MM.1S (cell line): ENCODE measurements around the gene SLC2A4RG.

Experiments
- DNase-seq: peaks from one replicate; pipeline ENCODE4 v3.0.0-alpha.2; 2015
- H2AFZ ChIP-seq: fragments of 300-600 bp; sonication (generic); 2 replicates; pipeline ENCODE4 v1.6.0; 2016; ENCODE audit warnings: antibody characterized with exemption, low read length
- H3F3A ChIP-seq: fragments of 300-600 bp; sonication (generic); 2 replicates; pipeline ENCODE4 v1.6.1; 2016; ENCODE audit warnings: mild to moderate bottlenecking, antibody characterized with exemption, low read length, moderate library complexity, mixed read lengths; ENCODE audit not compliant: insufficient read depth
- H3K27ac ChIP-seq: fragments of 300-600 bp; sonication (generic); 2 replicates; pipeline ENCODE4 v1.5.1; 2016; ENCODE audit warnings: mild to moderate bottlenecking, low read length
- H3K27me3 ChIP-seq: fragments of 300-600 bp; sonication (generic); replicated peaks from 2 replicates; pipeline ENCODE4 v1.6.0; 2016; ENCODE audit warnings: low read length; ENCODE audit not compliant: insufficient read depth
- H3K36me3 ChIP-seq: fragments of 300-600 bp; sonication (generic); replicated peaks from 2 replicates; pipeline ENCODE4 v1.6.1; 2016; ENCODE audit warnings: mild to moderate bottlenecking, low read length, mixed read lengths; ENCODE audit not compliant: insufficient read depth
- H3K4me1 ChIP-seq: fragments of 300-600 bp; sonication (generic); 2 replicates; pipeline ENCODE4 v1.6.1; 2016; ENCODE audit warnings: low read length, mixed read lengths
- H3K4me2 ChIP-seq: fragments of 300-600 bp; sonication (generic); 2 replicates; pipeline ENCODE4 v1.6.0; 2016; ENCODE audit warnings: low read depth, low read length
- H3K4me3 ChIP-seq: fragments of 300-600 bp; sonication (generic); 2 replicates; pipeline ENCODE4 v1.5.1; 2016; ENCODE audit warnings: low read length, mixed read lengths
- H3K79me2 ChIP-seq: fragments of 300-600 bp; sonication (generic); 2 replicates; pipeline ENCODE4 v1.6.1; 2016; ENCODE audit warnings: mixed run types, low read length, mixed read lengths
- H3K9ac ChIP-seq: fragments of 300-600 bp; sonication (generic); 2 replicates; pipeline ENCODE4 v1.6.1; 2016; ENCODE audit warnings: low read length, mixed read lengths
- H3K9me2 ChIP-seq: fragments of 300-600 bp; sonication (generic); replicated peaks from 2 replicates; pipeline ENCODE4 v1.6.1; 2016; ENCODE audit warnings: mild to moderate bottlenecking, low read length, mixed read lengths; ENCODE audit not compliant: insufficient read depth
- H3K9me3 ChIP-seq: fragments of 300-600 bp; sonication (generic); replicated peaks from 2 replicates; pipeline ENCODE4 v1.6.1; 2016; ENCODE audit warnings: mild to moderate bottlenecking, low read length, mixed read lengths; ENCODE audit not compliant: insufficient read depth
- H4K20me1 ChIP-seq: fragments of 300-600 bp; sonication (generic); 2 replicates; pipeline ENCODE4 v1.6.1; 2016; ENCODE audit warnings: mild to moderate bottlenecking, low read length, moderate library complexity, mixed read lengths; ENCODE audit not compliant: insufficient read depth
- CTCF ChIP-seq: fragments of 300-600 bp; sonication (generic); IDR thresholded peaks from 2 replicates; pipeline ENCODE4 v1.5.1; 2016; ENCODE audit warnings: antibody characterized with exemption, low read length, mixed read lengths
- EZH2 ChIP-seq: fragments of 300-600 bp; sonication (generic); optimal IDR thresholded peaks from 2 replicates; pipeline ENCODE3; 2017; ENCODE audit warnings: low read depth, mild to moderate bottlenecking, antibody characterized with exemption, low read length, mixed read lengths
- EZH2phosphoT487 ChIP-seq: fragments of 300-600 bp; sonication (generic); IDR thresholded peaks from 2 replicates; pipeline ENCODE4 v1.6.1; 2018; ENCODE audit warnings: antibody characterized with exemption, low read length

SLC2A4RG gene

DNA sequence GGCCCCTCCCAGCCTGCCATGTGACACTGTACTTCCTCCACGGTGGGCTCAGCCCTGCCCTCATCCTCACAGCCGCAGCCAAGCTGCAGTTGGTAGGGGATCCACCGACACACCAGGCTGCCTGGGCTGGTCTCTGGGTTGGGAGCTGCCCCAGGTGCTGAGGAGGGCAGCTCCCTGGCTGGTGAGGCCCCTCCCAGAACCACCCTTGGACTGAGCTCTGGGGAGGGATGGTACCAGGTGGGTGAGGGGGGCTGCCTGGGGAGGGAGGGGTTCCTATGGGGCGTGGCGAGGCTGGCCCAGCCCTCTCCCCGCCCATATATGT, 43.3 kb upstream of the SLC2A4RG start:
- H3K27ac ChIP-seq = no peak overlapping the region
- no peaks in the 10 kb centered on the region for H3K79me2 ChIP-seq
- H3K27me3 ChIP-seq = no peaks in the 10 kb centered on the region
- TF ChIP-seq EZH2 = no peak
- TF ChIP-seq CTCF = no peak
- no peak for TF ChIP-seq EZH2phosphoT487
- no peaks in the 10 kb centered on the region for H4K20me1 ChIP-seq
- H3K9me3 ChIP-seq = no peaks in the 10 kb centered on the region
- no peaks in the 10 kb centered on the region for H3K4me1 ChIP-seq
- no peaks in the 10 kb centered on the region; the same call in 1 of the 2 replicates for H3F3A ChIP-seq
- no peak overlapping the region for H2AFZ ChIP-seq
- no peak overlapping the region for H3K4me2 ChIP-seq
- H3K9ac ChIP-seq = no peak overlapping the region
- H3K36me3 ChIP-seq = no peaks in the 10 kb centered on the region
- DNase-seq = no peak
- no peaks in the 10 kb centered on the region for H3K9me2 ChIP-seq
- H3K4me3 ChIP-seq = no peak overlapping the region

DNA sequence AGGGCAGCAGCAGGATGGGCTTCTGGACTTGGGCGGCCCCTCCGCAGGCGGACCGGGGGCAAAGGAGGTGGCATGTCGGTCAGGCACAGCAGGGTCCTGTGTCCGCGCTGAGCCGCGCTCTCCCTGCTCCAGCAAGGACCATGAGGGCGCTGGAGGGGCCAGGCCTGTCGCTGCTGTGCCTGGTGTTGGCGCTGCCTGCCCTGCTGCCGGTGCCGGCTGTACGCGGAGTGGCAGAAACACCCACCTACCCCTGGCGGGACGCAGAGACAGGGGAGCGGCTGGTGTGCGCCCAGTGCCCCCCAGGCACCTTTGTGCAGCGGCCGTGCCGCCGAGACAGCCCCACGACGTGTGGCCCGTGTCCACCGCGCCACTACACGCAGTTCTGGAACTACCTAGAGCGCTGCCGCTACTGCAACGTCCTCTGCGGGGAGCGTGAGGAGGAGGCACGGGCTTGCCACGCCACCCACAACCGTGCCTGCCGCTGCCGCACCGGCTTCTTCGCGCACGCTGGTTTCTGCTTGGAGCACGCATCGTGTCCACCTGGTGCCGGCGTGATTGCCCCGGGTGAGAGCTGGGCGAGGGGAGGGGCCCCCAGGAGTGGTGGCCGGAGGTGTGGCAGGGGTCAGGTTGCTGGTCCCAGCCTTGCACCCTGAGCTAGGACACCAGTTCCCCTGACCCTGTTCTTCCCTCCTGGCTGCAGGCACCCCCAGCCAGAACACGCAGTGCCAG, 42.8 kb upstream of the SLC2A4RG start, which contains the start of gene TNFRSF6B:
Gene TNFRSF6B (plus strand): TSS at position 25 of the 729 bp plus-strand sequence. CDS start 116 bp downstream, at position 141.
- TF ChIP-seq EZH2 = no peak
- no peak for TF ChIP-seq CTCF
- TF ChIP-seq EZH2phosphoT487 = no peak
- DNase-seq = no peak
- Histone ChIP-seq H3K9ac (no peak within 1 kb of the TSS), H3F3A (no peaks in the 10 kb centered on the region; the same call in 1 of the 2 replicates), H3K79me2 (no peaks in the 10 kb centered on the region), H3K9me2 (no peaks in the 10 kb centered on the region), H4K20me1 (no peaks in the 10 kb centered on the region), H2AFZ (no peak within 1 kb of the TSS), H3K9me3 (no peaks in the 10 kb centered on the region), H3K4me2 (no peak within 1 kb of the TSS), H3K27ac (no peak within 1 kb of the TSS), H3K4me1 (no peaks in the 10 kb centered on the region), H3K36me3 (no peaks in the 10 kb centered on the region), H3K4me3 (no peak within 1 kb of the TSS), H3K27me3 (no peaks in the 10 kb centered on the region)

- no peak for DNase-seq
- no peaks in the 10 kb centered on the region; the same call in 1 of the 2 replicates for H3F3A ChIP-seq
- H3K79me2 ChIP-seq = no peaks in the 10 kb centered on the region
- H3K4me3 ChIP-seq = no peak overlapping the region
- H3K27me3 ChIP-seq = no peaks in the 10 kb centered on the region
- H3K9me2 ChIP-seq = no peaks in the 10 kb centered on the region
- no peaks in the 10 kb centered on the region for H3K9me3 ChIP-seq
- no peak overlapping the region for H2AFZ ChIP-seq
- no peaks in the 10 kb centered on the region for H3K4me1 ChIP-seq
- no peak overlapping the region for H3K4me2 ChIP-seq
- H3K36me3 ChIP-seq = no peaks in the 10 kb centered on the region
- no peak overlapping the region for H3K9ac ChIP-seq
- no peaks in the 10 kb centered on the region for H4K20me1 ChIP-seq
- H3K27ac ChIP-seq = no peak overlapping the region
- TF ChIP-seq EZH2 = no peak
- no peak for TF ChIP-seq CTCF
- TF ChIP-seq EZH2phosphoT487 = no peak
These were observed 42.2 kb upstream of the SLC2A4RG start for GRCh38 chr20:63697357-63697867.
